Stimulated activated CD4-positive, alpha-beta T cell treated with anti-CD3 and anti-CD28 coated beads, Interleukin-12 subunit alpha, Interleukin-12 subunit beta, amount 100 ng/mL, for 4 hours (primary cell): ENCODE data around the gene UTP11.
"Not testable (repeated sequence)": the region's sequence is repeated elsewhere in the genome, so short reads cannot be mapped to it uniquely, and the experiment has no call there.

Source experiments
- DNase-seq: peaks from one replicate; pipeline ENCODE4 v3.0.0-alpha.2; 2020

The UTP11 gene, protein sequence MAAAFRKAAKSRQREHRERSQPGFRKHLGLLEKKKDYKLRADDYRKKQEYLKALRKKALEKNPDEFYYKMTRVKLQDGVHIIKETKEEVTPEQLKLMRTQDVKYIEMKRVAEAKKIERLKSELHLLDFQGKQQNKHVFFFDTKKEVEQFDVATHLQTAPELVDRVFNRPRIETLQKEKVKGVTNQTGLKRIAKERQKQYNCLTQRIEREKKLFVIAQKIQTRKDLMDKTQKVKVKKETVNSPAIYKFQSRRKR

GRCh38 chr1:38012363-38013226, at the start of gene UTP11:
Gene UTP11, plus strand, starts transcription at chr1:38012734. Its CDS starts 69 bp downstream, at chr1:38012803.
- peak; percentile 82 for DNase-seq

DNA sequence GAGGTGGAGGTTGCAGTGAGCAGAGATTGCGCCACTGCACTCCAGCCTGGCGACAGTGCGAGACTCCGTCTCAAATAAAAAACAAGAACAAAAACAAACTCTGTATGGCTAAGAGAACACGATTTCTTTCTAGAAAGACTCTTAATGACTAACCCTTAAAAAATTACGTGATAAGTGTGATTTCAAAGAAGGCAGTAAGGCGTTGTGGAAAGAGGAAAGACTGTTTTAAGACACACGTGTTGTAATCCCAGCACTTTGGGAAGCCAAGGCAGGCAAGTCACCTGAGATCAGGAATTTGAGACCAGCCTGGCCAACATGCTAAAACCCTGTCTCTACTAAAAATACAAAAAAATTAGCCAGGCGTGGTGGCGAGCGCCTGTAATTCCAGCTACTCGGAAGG, 48.4 kb upstream of the UTP11 start:
- not testable (repeated sequence) for DNase-seq

DNA sequence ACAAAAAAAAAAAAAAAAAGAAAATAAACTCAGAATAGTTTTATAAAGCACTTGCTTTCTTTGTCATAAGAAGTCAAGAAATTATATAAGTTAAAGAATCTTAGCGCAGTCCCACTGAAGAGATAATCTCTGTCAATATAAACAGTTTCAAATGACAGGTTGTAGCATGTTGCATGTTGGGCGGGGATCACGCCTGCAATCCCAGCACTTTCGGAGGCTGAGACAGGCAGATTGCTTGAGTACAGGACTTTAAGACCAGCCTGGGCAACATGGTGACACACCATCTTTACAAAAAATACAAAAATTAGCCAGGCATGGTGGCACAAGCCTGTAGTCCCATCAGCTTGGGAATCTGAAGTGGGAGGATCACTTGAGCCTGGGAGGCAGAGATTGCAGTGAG, 47.2 kb upstream of the UTP11 start:
- DNase-seq, result no peak

GRCh38 chr1:37973684-37974083, 38.9 kb upstream of the UTP11 start:
- DNase-seq, result not testable (repeated sequence)

- DNase-seq, result no peak
These were observed 38.0 kb upstream of the UTP11 start for GRCh38 chr1:37974567-37974966.

DNA sequence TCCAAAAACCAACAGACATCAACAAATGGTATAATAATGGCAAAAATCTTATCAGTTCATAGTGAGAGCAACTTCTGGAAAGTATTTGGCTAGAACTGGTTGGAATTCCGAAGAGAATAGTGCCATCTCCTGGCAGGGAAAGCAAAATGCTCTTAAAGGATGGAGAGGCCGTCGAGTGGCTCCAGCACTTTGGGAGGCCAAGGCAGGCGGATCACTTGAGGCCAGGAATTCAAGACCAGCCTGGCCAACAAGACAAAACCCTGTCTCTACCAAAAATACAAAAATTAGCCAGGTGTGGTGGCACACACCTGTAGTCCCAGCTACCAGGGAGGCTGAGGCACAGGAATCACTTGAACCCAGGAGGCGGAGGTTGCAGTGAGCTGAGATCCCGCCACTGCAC, 37.5 kb upstream of the UTP11 start:
- DNase-seq, result not testable (repeated sequence)

- no peak for DNase-seq
These were observed 34.0 kb upstream of the UTP11 start for GRCh38 chr1:37978541-37978940.

GRCh38 chr1:37983546-37983945, 29.0 kb upstream of the UTP11 start:
- DNase-seq, result no peak

GRCh38 chr1:37987679-37988078, 24.9 kb upstream of the UTP11 start:
- DNase-seq, result no peak

DNA sequence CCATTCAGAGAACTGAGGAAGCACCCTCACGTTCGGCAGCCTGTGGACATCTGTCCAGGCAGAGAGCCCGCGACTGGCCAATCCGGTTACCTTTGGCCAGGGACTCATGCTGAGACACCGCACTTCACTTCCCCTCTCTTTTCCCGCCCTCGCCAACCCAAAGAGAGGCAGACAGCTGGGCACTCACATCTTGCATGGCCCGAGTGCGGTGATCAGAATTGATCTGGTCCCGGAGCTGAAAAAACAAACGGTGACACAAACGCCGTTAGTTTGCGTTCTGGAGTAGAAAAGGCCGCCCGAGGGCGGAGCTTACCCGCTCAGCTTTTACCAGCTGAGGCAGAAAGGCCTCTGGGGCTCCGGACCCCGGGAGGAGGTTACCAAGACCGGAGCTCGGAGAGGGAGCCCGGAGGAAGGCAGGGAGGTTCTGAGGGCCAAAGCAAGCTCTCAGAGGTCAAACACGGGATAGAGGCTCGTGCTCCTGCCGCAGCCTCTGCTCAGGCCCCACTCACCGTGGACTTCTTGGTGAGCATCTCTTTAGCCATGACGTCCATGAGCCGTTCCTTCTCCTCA, 23.1 kb upstream of the UTP11 start:
- DNase-seq, result peak; percentile 42

GRCh38 chr1:37994886-37995566, 17.5 kb upstream of the UTP11 start:
- DNase-seq, result no peak

GRCh38 chr1:37995751-37996345, 16.7 kb upstream of the UTP11 start:
- DNase-seq, result no peak

DNA sequence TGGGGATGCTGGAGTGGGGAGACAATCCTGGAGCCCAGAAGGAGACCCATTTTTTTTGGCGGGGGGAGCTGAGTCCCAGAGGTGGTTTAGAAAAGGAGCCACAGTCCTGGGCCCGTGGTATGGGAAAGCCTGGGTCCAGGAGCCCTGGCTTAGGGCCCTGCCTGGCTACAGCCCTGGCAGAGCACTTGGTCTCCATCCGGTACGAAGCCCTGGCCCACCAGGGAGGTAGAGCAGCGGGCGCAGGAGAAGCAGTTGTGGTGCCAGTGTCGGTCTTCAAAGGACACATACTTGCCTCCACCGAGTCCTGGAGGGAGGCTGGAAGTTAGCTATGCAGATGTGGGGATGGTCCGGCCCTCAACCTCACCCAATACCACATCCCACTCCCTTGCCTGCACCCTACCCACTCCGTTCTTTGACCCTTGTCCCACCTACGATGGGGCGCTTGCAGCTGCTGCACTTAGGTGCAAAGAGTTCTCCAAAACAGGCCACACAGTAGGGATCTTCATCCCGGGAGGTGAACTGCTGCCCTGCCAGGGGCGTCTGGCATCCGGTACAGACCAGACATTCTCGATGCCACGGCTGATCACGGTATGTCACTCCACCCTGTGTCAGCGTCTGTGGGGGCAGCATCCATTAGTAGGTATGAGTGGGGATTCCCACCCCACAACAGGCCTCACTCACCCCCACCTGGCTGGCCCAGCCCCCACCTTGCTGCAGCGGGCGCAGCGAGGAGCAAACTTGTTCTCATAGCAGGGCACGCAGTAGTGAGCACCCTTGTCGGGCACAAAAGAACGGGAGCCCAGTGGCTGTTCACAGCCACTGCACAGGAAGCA, 15.1 kb upstream of the UTP11 start:
- no peak for DNase-seq

GRCh38 chr1:37998089-37998808, 14.3 kb upstream of the UTP11 start:
- no peak for DNase-seq

GRCh38 chr1:37998913-37999429, 13.6 kb upstream of the UTP11 start:
- DNase-seq, result no peak

DNA sequence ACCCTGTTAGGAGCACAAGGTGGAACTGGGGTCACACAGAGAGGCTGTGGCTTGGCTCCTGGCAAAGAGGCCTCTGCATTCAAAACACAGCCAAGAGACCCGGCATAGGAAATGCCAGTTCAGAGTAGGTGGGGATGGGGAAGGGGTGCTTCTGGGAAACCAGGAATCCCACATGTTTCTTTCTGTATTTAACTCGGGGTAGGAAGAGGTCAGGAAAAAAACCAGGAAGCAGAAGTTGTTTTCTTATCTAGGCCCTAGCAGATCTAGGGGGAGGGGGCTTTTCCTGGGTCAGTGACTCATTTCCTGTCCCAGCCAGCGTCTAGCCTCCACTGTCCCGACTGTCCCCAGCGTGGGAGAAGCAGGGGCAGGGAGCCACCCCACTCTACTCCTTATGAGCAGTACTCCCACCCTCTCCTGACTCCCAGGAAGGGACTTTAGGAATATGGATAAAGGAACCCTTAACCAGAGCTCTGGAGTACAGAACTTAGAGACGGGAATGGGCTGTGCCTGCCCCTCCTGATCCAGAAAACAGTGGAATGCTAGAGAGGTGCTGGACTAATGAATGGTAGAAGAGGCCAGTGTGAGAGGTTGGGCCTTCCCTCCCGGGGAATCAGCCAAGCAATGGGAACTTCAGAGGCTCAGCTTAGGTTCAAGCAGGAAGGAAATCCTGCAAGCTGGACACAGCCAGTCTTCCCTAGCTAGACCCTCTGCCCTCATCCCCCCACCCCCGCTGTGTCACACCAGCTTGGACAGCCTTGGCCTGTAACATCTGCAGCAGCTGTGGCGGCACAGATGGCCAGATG, 12.9 kb upstream of the UTP11 start:
- DNase-seq, result no peak

GRCh38 chr1:38000233-38000528, 12.4 kb upstream of the UTP11 start:
- no peak for DNase-seq

DNA sequence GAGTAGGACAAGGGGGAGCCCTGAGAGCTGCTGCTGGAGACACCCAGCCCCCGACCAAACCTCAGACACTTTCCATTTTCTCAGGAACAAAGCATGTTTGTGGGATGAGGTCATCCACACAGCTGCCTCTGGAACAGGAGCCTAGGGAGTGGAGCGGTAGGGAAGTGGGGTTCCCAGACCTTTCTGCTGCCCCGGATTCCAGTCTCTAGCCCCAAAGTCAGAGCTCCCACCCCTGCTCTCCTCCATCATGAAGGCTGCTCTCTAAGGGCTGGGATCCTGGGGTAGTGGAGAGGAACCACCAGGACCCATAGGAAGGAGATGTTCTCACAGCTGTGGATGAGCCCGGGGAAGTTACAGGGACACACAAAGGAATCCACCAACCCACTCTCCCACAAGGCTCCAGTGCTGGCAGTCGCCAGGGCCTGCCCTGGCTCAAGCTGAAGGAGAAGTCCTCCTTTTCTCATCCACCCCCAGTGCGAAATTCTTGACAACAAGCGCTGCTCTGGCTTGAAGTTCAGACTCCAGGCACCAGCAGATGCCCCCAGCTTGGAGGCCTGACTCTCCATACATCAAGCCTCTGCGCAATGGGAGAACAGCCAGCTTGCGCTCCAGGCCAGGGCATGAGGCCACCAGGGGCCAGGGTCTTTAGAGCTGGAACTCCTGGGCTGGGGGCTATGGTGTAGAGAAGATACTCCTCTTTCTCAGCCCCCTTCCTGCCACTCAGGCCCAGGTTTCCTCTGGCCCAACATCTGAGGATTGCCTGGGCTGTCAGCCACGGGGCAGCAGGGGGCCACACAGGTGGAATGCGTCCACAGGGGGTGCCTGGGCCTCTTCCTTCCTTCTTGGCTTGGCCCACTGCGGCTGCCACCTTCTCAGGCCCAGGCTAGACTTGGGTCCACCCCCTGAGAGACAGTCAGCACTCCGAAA, 11.7 kb upstream of the UTP11 start:
- DNase-seq, result no peak
